Measurements from ENCODE around the gene MAGI2.

The MAGI2 gene

GRCh38 chr7:79414910-79415309 lies 38.6 kb downstream of the MAGI2 start:
- TF ChIP-seq ZFP30 (CRISPR knock-in tag; IDR thresholded peaks at IDR 0.05) = no peak
- TF ChIP-seq, protein P1, sequence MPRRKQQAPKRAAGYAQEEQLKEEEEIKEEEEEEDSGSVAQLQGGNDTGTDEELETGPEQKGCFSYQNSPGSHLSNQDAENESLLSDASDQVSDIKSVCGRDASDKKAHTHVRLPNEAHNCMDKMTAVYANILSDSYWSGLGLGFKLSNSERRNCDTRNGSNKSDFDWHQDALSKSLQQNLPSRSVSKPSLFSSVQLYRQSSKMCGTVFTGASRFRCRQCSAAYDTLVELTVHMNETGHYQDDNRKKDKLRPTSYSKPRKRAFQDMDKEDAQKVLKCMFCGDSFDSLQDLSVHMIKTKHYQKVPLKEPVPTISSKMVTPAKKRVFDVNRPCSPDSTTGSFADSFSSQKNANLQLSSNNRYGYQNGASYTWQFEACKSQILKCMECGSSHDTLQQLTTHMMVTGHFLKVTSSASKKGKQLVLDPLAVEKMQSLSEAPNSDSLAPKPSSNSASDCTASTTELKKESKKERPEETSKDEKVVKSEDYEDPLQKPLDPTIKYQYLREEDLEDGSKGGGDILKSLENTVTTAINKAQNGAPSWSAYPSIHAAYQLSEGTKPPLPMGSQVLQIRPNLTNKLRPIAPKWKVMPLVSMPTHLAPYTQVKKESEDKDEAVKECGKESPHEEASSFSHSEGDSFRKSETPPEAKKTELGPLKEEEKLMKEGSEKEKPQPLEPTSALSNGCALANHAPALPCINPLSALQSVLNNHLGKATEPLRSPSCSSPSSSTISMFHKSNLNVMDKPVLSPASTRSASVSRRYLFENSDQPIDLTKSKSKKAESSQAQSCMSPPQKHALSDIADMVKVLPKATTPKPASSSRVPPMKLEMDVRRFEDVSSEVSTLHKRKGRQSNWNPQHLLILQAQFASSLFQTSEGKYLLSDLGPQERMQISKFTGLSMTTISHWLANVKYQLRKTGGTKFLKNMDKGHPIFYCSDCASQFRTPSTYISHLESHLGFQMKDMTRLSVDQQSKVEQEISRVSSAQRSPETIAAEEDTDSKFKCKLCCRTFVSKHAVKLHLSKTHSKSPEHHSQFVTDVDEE (CRISPR knock-in tag; IDR thresholded peaks at IDR 0.05) = no peak
- TF ChIP-seq ARNTL (CRISPR knock-in tag; IDR thresholded peaks at IDR 0.05; ENCODE audit: borderline replicate concordance, low read depth) = no peak
- no peak for TF ChIP-seq PPARA (CRISPR knock-in tag; IDR thresholded peaks at IDR 0.05; ENCODE audit: borderline replicate concordance)
- TF ChIP-seq OSR1 (CRISPR knock-in tag; IDR thresholded peaks at IDR 0.05) = no peak
- TF ChIP-seq ZNF8 (CRISPR knock-in tag; IDR thresholded peaks at IDR 0.05) = no peak
- TF ChIP-seq, protein P2, sequence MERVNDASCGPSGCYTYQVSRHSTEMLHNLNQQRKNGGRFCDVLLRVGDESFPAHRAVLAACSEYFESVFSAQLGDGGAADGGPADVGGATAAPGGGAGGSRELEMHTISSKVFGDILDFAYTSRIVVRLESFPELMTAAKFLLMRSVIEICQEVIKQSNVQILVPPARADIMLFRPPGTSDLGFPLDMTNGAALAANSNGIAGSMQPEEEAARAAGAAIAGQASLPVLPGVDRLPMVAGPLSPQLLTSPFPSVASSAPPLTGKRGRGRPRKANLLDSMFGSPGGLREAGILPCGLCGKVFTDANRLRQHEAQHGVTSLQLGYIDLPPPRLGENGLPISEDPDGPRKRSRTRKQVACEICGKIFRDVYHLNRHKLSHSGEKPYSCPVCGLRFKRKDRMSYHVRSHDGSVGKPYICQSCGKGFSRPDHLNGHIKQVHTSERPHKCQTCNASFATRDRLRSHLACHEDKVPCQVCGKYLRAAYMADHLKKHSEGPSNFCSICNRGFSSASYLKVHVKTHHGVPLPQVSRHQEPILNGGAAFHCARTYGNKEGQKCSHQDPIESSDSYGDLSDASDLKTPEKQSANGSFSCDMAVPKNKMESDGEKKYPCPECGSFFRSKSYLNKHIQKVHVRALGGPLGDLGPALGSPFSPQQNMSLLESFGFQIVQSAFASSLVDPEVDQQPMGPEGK (CRISPR knock-in tag; IDR thresholded peaks at IDR 0.05; ENCODE audit: borderline replicate concordance) = no peak
- TF ChIP-seq TCF4 (CRISPR knock-in tag; IDR thresholded peaks at IDR 0.05; ENCODE audit: borderline replicate concordance) = no peak
- no peak for TF ChIP-seq CSDC2 (CRISPR knock-in tag; IDR thresholded peaks at IDR 0.05)
- TF ChIP-seq GLIS3 (CRISPR knock-in tag; IDR thresholded peaks at IDR 0.05) = no peak
- no peak for TF ChIP-seq ISL1 (CRISPR knock-in tag; IDR thresholded peaks at IDR 0.05)
- TF ChIP-seq, protein P3, sequence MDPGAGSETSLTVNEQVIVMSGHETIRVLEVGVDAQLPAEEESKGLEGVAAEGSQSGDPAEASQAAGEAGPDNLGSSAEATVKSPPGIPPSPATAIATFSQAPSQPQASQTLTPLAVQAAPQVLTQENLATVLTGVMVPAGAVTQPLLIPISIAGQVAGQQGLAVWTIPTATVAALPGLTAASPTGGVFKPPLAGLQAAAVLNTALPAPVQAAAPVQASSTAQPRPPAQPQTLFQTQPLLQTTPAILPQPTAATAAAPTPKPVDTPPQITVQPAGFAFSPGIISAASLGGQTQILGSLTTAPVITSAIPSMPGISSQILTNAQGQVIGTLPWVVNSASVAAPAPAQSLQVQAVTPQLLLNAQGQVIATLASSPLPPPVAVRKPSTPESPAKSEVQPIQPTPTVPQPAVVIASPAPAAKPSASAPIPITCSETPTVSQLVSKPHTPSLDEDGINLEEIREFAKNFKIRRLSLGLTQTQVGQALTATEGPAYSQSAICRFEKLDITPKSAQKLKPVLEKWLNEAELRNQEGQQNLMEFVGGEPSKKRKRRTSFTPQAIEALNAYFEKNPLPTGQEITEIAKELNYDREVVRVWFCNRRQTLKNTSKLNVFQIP (CRISPR knock-in tag; IDR thresholded peaks at IDR 0.05; ENCODE audit: borderline replicate concordance, low read depth) = no peak
- no peak for TF ChIP-seq ZNF70 (CRISPR knock-in tag; IDR thresholded peaks at IDR 0.05)
- no peak for TF ChIP-seq SNAI2 (CRISPR knock-in tag; IDR thresholded peaks at IDR 0.05)
- TF ChIP-seq ZFP3 (CRISPR knock-in tag; IDR thresholded peaks at IDR 0.05) = no peak
- TF ChIP-seq ZC3H10 (CRISPR knock-in tag; IDR thresholded peaks at IDR 0.05) = no peak
- no peak for ATAC-seq

DNA sequence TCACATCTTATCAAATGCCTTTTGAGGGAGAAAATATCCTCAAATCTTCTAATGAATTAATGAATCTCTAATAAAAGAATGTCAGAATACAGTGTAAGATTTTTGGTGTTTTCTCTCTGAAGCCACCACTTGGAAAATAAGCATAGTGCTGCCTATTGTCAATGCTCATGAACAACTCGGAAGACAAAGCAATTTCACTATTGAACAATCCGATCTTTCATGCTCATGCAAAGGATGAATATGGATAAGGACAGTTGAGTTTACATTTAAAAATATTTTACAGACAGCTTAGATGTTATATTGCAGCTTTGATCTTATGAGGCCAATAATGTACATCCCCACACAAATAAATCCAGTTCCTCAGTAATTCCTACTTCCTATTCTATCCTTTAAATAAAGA lies 40.6 kb downstream of the MAGI2 start:
- TF ChIP-seq ZNF70 (CRISPR knock-in tag; IDR thresholded peaks at IDR 0.05) (no peak), CSDC2 (CRISPR knock-in tag; IDR thresholded peaks at IDR 0.05) (no peak)
- TF ChIP-seq, protein P3 (CRISPR knock-in tag; IDR thresholded peaks at IDR 0.05; ENCODE audit: borderline replicate concordance, low read depth) = no peak
- no peak for ATAC-seq

GRCh38 chr7:79412438-79412837 lies 41.0 kb downstream of the MAGI2 start:
- no peak for ATAC-seq
- TF ChIP-seq, protein P3 (CRISPR knock-in tag; IDR thresholded peaks at IDR 0.05; ENCODE audit: borderline replicate concordance, low read depth) = no peak
- TF ChIP-seq ZC3H10 (CRISPR knock-in tag; IDR thresholded peaks at IDR 0.05) (no peak), TCF4 (CRISPR knock-in tag; IDR thresholded peaks at IDR 0.05; ENCODE audit: borderline replicate concordance) (no peak), PPARA (CRISPR knock-in tag; IDR thresholded peaks at IDR 0.05; ENCODE audit: borderline replicate concordance) (no peak), ZFP30 (CRISPR knock-in tag; IDR thresholded peaks at IDR 0.05) (no peak), ZFP3 (CRISPR knock-in tag; IDR thresholded peaks at IDR 0.05) (no peak), ZNF70 (CRISPR knock-in tag; IDR thresholded peaks at IDR 0.05) (no peak), ZNF565 (CRISPR knock-in tag; conservative IDR thresholded peaks at IDR 0.05; ENCODE audit: low read depth) (no peak), OSR1 (CRISPR knock-in tag; IDR thresholded peaks at IDR 0.05) (no peak), CSDC2 (CRISPR knock-in tag; IDR thresholded peaks at IDR 0.05) (no peak)
- TF ChIP-seq, protein P2 (CRISPR knock-in tag; IDR thresholded peaks at IDR 0.05; ENCODE audit: borderline replicate concordance) = no peak

All from SK-N-SH treated with all-trans-retinoic acid at 6 μM for 48 hours (cell line).